ENCODE measurements around the gene COA3.

COA3 gene

GRCh38 chr17:42844271-42844670 is 45.8 kb upstream of the COA3 start, which contains the start of gene AOC2:
AOC2 (plus strand) TSS chr17:42844580; CDS start chr17:42844627, 47 bp downstream.
- H3K4me3 ChIP-seq (ENCODE audit: low read depth, low read length), result no peak within 1 kb of the TSS
- TF ChIP-seq CTCF (IDR thresholded peaks at IDR 0.05; ENCODE audit: control insufficient read depth, extremely low read depth, insufficient read depth), result no peak
- DNase-seq (ENCODE audit: low read depth), result no peak

GRCh38 chr17:42843358-42843934 is 44.9 kb upstream of the COA3 start:
- H3K4me3 ChIP-seq (ENCODE audit: low read depth, low read length), result no peak overlapping the region
- peak; percentile 31 for DNase-seq (ENCODE audit: low read depth)
- peak; percentile 99 for TF ChIP-seq CTCF (IDR thresholded peaks at IDR 0.05; ENCODE audit: control insufficient read depth, extremely low read depth, insufficient read depth)

- H3K4me3 ChIP-seq (ENCODE audit: low read depth, low read length), result no peak overlapping the region
- no peak for TF ChIP-seq CTCF (IDR thresholded peaks at IDR 0.05; ENCODE audit: control insufficient read depth, extremely low read depth, insufficient read depth)
- DNase-seq (ENCODE audit: low read depth), result no peak
Measured at GRCh38 chr17:42841975-42842685, 43.6 kb upstream of the COA3 start.

DNA sequence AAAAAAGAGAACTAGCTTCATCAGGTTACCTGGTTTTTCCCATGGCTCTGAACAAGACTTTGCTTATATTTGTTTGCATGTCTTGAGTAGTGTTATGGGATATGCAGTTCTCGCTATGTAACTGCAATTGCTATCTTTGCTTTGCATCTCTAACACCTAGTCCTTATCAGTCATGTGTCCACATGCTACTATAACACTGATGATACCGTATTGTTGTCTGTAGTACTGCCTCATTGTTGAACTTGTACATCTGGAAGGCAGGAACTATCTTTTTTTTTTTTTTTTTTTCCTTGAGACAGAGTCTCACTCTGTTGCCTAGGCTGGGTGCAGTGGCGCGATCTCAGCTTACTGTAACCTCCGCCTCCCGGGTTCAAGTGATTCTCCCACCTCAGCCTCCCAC is 37.2 kb upstream of the COA3 start:
- DNase-seq (ENCODE audit: low read depth), result no peak

DNA sequence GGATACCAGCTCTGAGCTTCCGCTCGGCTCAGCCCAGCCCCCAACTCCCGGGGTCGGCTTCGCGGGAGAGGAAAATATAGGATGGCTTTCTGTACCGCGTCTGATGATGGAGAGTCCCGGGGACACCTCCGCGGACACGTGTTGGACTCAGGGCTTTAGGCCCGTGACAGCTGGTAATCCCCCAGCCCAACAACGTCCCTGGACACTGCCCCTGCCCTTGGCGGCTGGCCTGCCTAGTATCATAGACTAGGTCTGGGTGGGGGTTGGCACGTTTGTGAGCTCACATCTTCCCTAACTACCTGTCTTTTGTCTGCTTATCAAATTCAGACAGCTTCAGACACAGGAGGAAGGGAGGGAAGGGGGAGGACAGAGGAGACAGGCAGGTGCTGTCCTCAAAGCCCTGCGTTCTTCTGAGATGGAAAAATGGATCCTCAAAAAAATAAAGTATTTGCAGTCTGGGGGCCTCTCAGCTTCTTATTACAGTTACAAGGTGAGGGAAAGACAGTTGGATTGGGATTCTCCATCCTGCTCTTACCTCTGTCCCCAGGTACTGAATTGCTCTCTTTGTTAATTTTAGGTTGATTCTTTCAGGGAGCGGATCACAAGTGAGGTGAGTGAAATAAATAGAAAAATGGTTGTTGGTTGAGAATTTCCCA is 35.4 kb upstream of the COA3 start:
- H3K4me3 ChIP-seq (ENCODE audit: low read depth, low read length), result peak overlapping the region; percentile 74
- TF ChIP-seq CTCF (IDR thresholded peaks at IDR 0.05; ENCODE audit: control insufficient read depth, extremely low read depth, insufficient read depth), result no peak
- DNase-seq (ENCODE audit: low read depth), result no peak

More for the DNA sequence above, 37.2 kb upstream of the COA3 start:
- H3K4me3 ChIP-seq (ENCODE audit: low read depth, low read length), result no peak overlapping the region
- TF ChIP-seq CTCF (IDR thresholded peaks at IDR 0.05; ENCODE audit: control insufficient read depth, extremely low read depth, insufficient read depth), result no peak

DNA sequence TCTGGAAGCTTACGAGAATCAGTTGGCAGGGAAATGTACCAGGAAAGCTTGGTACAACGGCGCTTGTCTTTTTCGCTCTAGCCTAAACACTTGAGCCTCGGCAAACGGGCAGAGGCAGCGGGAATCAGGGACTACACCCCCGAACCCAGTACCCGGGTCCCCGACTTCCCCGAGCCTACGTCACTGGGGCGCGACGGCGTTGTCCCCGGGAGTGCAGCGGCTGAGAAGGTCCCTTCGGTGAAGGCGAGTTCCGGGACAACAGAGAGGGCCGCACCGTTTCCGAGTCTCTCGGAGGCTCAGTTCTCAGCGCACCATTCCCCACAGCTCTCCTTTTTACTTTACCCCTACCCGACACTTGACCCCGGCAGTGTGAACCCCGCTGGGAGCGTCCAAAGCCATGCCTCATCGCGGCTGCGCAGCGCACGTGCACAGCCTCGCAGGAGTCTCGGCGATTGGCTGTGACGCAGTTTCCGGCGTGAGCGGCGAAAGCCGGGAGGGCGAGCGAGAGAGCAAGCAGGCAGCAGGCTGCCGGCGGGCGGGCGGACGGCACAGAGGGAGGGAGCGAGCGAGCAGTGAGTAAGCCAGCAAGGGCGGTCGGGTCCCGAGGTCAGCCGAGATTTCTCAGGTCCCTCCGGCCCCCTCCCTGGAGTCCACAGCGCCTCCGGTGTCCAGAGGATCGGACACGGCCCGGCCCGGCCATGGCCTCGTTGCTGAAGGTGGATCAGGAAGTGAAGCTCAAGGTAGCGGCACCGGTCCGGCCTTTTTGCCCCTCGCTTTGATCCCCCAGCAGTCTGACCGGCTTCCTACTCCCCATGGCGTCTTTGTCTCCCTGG is 34.6 kb upstream of the COA3 start, which contains the start of gene PSME3:
PSME3 (plus strand) TSS at position 464 of the 833 bp plus-strand sequence; CDS start at position 699, 235 bp downstream.
- peak; percentile 54 for DNase-seq (ENCODE audit: low read depth)
- H3K4me3 ChIP-seq (ENCODE audit: low read depth, low read length), result peak within 1 kb of the TSS; percentile 74
- no peak for TF ChIP-seq CTCF (IDR thresholded peaks at IDR 0.05; ENCODE audit: control insufficient read depth, extremely low read depth, insufficient read depth)

All from LNCaP clone FGC (cell line).